Measurements from ENCODE around the gene ZNF503.

Gene ZNF503

DNA sequence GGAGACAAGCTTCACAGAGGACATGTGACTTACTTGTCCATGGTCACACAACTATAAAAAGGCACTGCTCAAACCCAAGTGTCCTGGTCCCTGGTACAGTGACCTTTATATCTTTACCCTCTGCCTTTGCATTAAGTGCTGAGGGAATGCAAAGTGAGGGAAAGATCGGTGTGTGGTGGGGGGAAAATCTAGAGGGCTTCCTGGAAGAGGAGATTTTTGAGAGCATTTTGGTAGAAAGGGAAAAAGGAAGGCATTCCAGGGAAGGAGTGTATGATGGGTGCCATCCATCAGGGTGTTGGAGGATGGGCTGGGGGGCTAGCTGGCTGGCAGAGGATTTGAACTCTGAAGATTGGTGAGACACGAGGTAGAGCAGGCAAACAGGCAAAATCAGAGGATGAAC is 9.3 kb downstream of the ZNF503 start:
- no peaks in the 10 kb centered on the region for H3K4me1 ChIP-seq (ENCODE audit: insufficient read depth, poor library complexity, severe bottlenecking)
- H3K9me3 ChIP-seq (ENCODE audit: severe bottlenecking): no peaks in the 10 kb centered on the region
- TF ChIP-seq, protein P1, sequence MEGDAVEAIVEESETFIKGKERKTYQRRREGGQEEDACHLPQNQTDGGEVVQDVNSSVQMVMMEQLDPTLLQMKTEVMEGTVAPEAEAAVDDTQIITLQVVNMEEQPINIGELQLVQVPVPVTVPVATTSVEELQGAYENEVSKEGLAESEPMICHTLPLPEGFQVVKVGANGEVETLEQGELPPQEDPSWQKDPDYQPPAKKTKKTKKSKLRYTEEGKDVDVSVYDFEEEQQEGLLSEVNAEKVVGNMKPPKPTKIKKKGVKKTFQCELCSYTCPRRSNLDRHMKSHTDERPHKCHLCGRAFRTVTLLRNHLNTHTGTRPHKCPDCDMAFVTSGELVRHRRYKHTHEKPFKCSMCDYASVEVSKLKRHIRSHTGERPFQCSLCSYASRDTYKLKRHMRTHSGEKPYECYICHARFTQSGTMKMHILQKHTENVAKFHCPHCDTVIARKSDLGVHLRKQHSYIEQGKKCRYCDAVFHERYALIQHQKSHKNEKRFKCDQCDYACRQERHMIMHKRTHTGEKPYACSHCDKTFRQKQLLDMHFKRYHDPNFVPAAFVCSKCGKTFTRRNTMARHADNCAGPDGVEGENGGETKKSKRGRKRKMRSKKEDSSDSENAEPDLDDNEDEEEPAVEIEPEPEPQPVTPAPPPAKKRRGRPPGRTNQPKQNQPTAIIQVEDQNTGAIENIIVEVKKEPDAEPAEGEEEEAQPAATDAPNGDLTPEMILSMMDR (IDR thresholded peaks at IDR 0.05; ENCODE audit: poor library complexity, severe bottlenecking): no peak
- H3K27ac ChIP-seq (ENCODE audit: poor library complexity, severe bottlenecking): no peak overlapping the region
- DNase-seq (ENCODE audit: low spot score) (no peak), ATAC-seq (ENCODE audit: low read depth) (no peak)
- H3K4me3 ChIP-seq (ENCODE audit: severe bottlenecking): no peak overlapping the region
- H3K36me3 ChIP-seq (ENCODE audit: low read depth): no peaks in the 10 kb centered on the region
- no peaks in the 10 kb centered on the region for H3K27me3 ChIP-seq (ENCODE audit: insufficient read depth, poor library complexity, severe bottlenecking)

DNA sequence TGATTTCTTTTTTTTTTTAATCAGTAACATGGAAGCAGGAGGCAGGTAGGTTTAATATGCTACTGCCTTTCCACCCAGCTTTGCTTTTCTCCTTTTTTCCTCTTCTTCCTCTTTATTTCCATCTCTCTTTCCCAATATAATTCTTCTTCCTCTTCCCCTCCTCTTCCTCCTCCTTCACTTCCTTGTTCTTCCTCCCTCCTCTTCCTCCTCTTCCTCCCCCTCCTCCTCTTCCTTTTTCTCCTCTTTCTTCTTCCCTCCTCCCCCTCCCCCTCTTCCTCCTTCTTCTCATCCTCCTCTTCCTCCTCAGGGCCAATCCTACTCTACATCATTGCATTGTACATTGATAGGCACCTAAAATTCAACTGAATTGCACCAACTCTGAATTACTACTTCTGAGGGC is 11.4 kb downstream of the ZNF503 start:
- no peaks in the 10 kb centered on the region for H3K36me3 ChIP-seq (ENCODE audit: low read depth)
- no peaks in the 10 kb centered on the region for H3K27me3 ChIP-seq (ENCODE audit: insufficient read depth, poor library complexity, severe bottlenecking)
- H3K9me3 ChIP-seq (ENCODE audit: severe bottlenecking): no peaks in the 10 kb centered on the region
- TF ChIP-seq, protein P1 (IDR thresholded peaks at IDR 0.05; ENCODE audit: poor library complexity, severe bottlenecking): no peak
- H3K27ac ChIP-seq (ENCODE audit: poor library complexity, severe bottlenecking): no peak overlapping the region
- no peak for ATAC-seq (ENCODE audit: low read depth)
- DNase-seq (ENCODE audit: low spot score): no peak
- H3K4me3 ChIP-seq (ENCODE audit: severe bottlenecking): no peak overlapping the region
- no peaks in the 10 kb centered on the region for H3K4me1 ChIP-seq (ENCODE audit: insufficient read depth, poor library complexity, severe bottlenecking)

DNA sequence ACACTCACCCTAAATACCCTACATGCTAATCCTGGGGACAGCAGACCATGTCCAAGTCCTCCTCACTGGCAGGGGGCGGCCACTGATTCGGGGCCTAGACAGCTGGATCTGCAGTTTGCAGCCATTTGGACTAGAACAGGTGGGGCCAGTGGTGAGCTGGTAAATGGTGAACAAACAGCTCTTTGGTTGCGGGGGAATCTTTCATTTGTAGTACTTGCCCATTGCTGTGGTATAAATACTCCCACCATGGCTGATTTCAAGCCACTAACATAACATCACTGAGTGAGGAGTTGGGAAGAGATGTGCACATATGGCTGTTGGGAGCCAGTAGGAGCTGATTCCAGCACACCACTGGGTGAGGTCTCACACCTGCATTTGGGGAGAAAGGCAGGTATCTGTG is 13.5 kb downstream of the ZNF503 start:
- Histone ChIP-seq H3K9me3 (ENCODE audit: severe bottlenecking) (no peaks in the 10 kb centered on the region), H3K4me1 (ENCODE audit: insufficient read depth, poor library complexity, severe bottlenecking) (no peaks in the 10 kb centered on the region), H3K36me3 (ENCODE audit: low read depth) (no peaks in the 10 kb centered on the region), H3K27me3 (ENCODE audit: insufficient read depth, poor library complexity, severe bottlenecking) (no peaks in the 10 kb centered on the region), H3K27ac (ENCODE audit: poor library complexity, severe bottlenecking) (no peak overlapping the region), H3K4me3 (ENCODE audit: severe bottlenecking) (no peak overlapping the region)
- DNase-seq (ENCODE audit: low spot score) (no peak), ATAC-seq (ENCODE audit: low read depth) (no peak)
- TF ChIP-seq, protein P1 (IDR thresholded peaks at IDR 0.05; ENCODE audit: poor library complexity, severe bottlenecking): no peak

DNA sequence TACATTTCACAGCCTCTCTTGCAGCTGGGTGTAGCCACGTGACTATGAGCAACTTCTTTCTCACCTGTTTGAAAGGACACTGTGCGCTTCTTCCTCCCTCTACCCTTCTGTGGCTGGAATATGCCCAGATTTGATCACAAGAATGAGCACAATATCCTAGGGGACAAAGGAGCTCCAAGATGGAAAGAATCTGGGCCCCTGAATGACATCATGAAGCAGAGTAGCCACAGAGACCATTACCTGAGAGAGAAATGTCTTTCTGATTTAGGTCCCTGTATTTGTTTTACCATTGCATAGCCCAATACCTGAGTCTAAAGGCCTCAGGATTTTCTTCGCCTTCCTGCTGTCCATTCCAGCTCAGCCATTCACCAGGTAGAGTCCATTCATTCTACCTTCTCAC is 15.4 kb downstream of the ZNF503 start:
- Histone ChIP-seq H3K4me3 (ENCODE audit: severe bottlenecking) (no peak overlapping the region), H3K27me3 (ENCODE audit: insufficient read depth, poor library complexity, severe bottlenecking) (no peaks in the 10 kb centered on the region), H3K4me1 (ENCODE audit: insufficient read depth, poor library complexity, severe bottlenecking) (no peaks in the 10 kb centered on the region), H3K36me3 (ENCODE audit: low read depth) (no peaks in the 10 kb centered on the region), H3K27ac (ENCODE audit: poor library complexity, severe bottlenecking) (no peak overlapping the region), H3K9me3 (ENCODE audit: severe bottlenecking) (no peaks in the 10 kb centered on the region)
- DNase-seq (ENCODE audit: low spot score): no peak
- TF ChIP-seq, protein P1 (IDR thresholded peaks at IDR 0.05; ENCODE audit: poor library complexity, severe bottlenecking): no peak
- ATAC-seq (ENCODE audit: low read depth): no peak

DNA sequence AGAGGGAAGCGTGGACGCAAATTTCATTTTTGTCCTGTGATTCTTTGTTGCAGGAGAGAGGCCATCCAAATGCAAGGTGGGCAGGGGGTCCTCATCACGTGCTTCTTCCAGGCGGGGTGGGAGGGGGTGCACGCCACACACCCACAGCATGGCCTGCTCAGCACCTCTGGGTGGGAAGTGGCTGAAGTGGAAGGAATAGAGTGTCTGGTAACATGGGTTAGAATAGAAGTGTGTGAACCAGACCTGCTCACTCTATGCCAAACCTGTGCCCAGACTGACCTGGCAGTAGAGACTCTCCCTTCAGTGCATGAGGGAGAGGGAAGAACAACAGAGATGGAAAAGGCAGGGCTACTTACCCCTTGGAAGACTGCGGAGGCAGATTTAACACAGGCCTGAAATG is 21.7 kb downstream of the ZNF503 start:
- DNase-seq (ENCODE audit: low spot score) (no peak), ATAC-seq (ENCODE audit: low read depth) (no peak)
- Histone ChIP-seq H3K4me1 (ENCODE audit: insufficient read depth, poor library complexity, severe bottlenecking) (no peaks in the 10 kb centered on the region), H3K4me3 (ENCODE audit: severe bottlenecking) (no peak overlapping the region), H3K36me3 (ENCODE audit: low read depth) (no peaks in the 10 kb centered on the region), H3K27me3 (ENCODE audit: insufficient read depth, poor library complexity, severe bottlenecking) (no peaks in the 10 kb centered on the region), H3K27ac (ENCODE audit: poor library complexity, severe bottlenecking) (no peak overlapping the region), H3K9me3 (ENCODE audit: severe bottlenecking) (no peaks in the 10 kb centered on the region)
- TF ChIP-seq, protein P1 (IDR thresholded peaks at IDR 0.05; ENCODE audit: poor library complexity, severe bottlenecking): no peak

All from RWPE2 (cell line).